Lower lobe of right lung (tissue), 2 donors: ENCODE measurements around the gene NRP2. TPM values are rescaled to one million over a fixed set of nuclear protein-coding genes. Genes with fewer than 3 reads are reported as not detected.

Experiments used
- ATAC-seq, 2 donors: fragments of 200-7000 bp; cut with Tn5 transposase; one replicate each; pipeline ENCODE4 v1.9.1; 2020 to 2022; ENCODE audit warnings: mild to moderate bottlenecking in 2 of 2, moderate library complexity in 2 of 2
- DNase-seq: peaks from one replicate; pipeline ENCODE4 v3.0.0-alpha.2; 2020
- H3K27ac ChIP-seq: fragments of 200-600 bp; one replicate; pipeline ENCODE4 v1.8.0; 2022
- H3K27me3 ChIP-seq: fragments of 200-600 bp; one replicate; pipeline ENCODE4 v1.8.0; 2022; ENCODE audit warnings: low read depth
- H3K36me3 ChIP-seq: fragments of 200-600 bp; one replicate; pipeline ENCODE4 v1.8.0; 2022; ENCODE audit warnings: mild to moderate bottlenecking
- H3K4me1 ChIP-seq: fragments of 200-600 bp; one replicate; pipeline ENCODE4 v1.8.0; 2022
- H3K4me3 ChIP-seq: fragments of 200-600 bp; one replicate; pipeline ENCODE4 v1.8.0; 2022; ENCODE audit warnings: mild to moderate bottlenecking
- H3K9me3 ChIP-seq: fragments of 200-600 bp; one replicate; pipeline ENCODE4 v1.8.0; 2022
- CTCF ChIP-seq: fragments of 200-600 bp; IDR thresholded peaks from one replicate; pipeline ENCODE4 v1.8.0; 2022; ENCODE audit warnings: antibody characterized with exemption, mild to moderate bottlenecking
- intact Hi-C: fragments of 100-400 bp; cut with DNase I; formaldehyde crosslinking; loops from one replicate; pipeline ENCODE4 v1.11.0; 2022
- total RNA-seq: library from RNA; stranded (reverse); fragmentation: NEBNext Ultra II Directional; extraction: Animal tissue kit (Norgen Biotek cat#: 25700); gene quantifications from one replicate; pipeline ENCODE4 v1.2.1, GENCODE V29; 2021
- donor health status: DM: no; HTN: yes; CAD: no; lungs with severe emphysema.

The NRP2 gene
- total RNA-seq, 1 donor from 2014 or later, result 67.5 TPM

GRCh38 chr2:205768341-205768740 is 86.0 kb downstream of the NRP2 start:
- H3K4me3 ChIP-seq, result no peak overlapping the region
- no peaks in the 10 kb centered on the region for H3K27me3 ChIP-seq
- intact Hi-C loops, result no loop called here
- peaks cover 13% of the 10 kb centered on the region for H3K36me3 ChIP-seq
- no peak overlapping the region for H3K27ac ChIP-seq
- H3K9me3 ChIP-seq, result no peaks in the 10 kb centered on the region
- ATAC-seq (peak in 1 of 2 donors; percentile 39), DNase-seq (no peak)
- no peak for TF ChIP-seq CTCF
- H3K4me1 ChIP-seq, result peaks cover 53% of the 10 kb centered on the region

- intact Hi-C loops, result no loop called here
- H3K36me3 ChIP-seq, result peaks cover 13% of the 10 kb centered on the region
- no peak overlapping the region for H3K27ac ChIP-seq
- ATAC-seq (no peak), DNase-seq (no peak)
- no peak overlapping the region for H3K4me3 ChIP-seq
- TF ChIP-seq CTCF, result no peak
- H3K27me3 ChIP-seq, result no peaks in the 10 kb centered on the region
- peaks cover 47% of the 10 kb centered on the region for H3K4me1 ChIP-seq
- H3K9me3 ChIP-seq, result no peaks in the 10 kb centered on the region
Measured at GRCh38 chr2:205768815-205769494, 86.7 kb downstream of the NRP2 start.

GRCh38 chr2:205769495-205769850 is 87.2 kb downstream of the NRP2 start:
- no peaks in the 10 kb centered on the region for H3K9me3 ChIP-seq
- intact Hi-C loops, result no loop called here
- no peak overlapping the region for H3K4me3 ChIP-seq
- DNase-seq (no peak), ATAC-seq (no peak)
- no peaks in the 10 kb centered on the region for H3K27me3 ChIP-seq
- TF ChIP-seq CTCF, result no peak
- H3K36me3 ChIP-seq, result peaks cover 13% of the 10 kb centered on the region
- H3K27ac ChIP-seq, result no peak overlapping the region
- H3K4me1 ChIP-seq, result peaks cover 42% of the 10 kb centered on the region

GRCh38 chr2:205769879-205770278 is 87.6 kb downstream of the NRP2 start:
- Histone ChIP-seq H3K4me1 (peaks cover 41% of the 10 kb centered on the region), H3K36me3 (peaks cover 13% of the 10 kb centered on the region), H3K27me3 (no peaks in the 10 kb centered on the region), H3K4me3 (no peak overlapping the region), H3K27ac (peak overlapping the region; percentile 34), H3K9me3 (no peaks in the 10 kb centered on the region)
- no peak for TF ChIP-seq CTCF
- intact Hi-C loops, result loop anchor here (10.0 kb wide), 1 partner anchor 115 kb away; no protein-coding TSS in a partner anchor
- no peak for DNase-seq
- no peak for ATAC-seq

GRCh38 chr2:205770577-205770976 is 88.3 kb downstream of the NRP2 start:
- ATAC-seq (peak in 1 of 2 donors; percentile 12), DNase-seq (no peak)
- Histone ChIP-seq H3K27ac (peak overlapping the region; percentile 40), H3K4me3 (no peak overlapping the region), H3K27me3 (no peaks in the 10 kb centered on the region), H3K36me3 (peaks cover 9% of the 10 kb centered on the region), H3K9me3 (no peaks in the 10 kb centered on the region), H3K4me1 (peaks cover 41% of the 10 kb centered on the region)
- intact Hi-C loops, result loop anchor here (10.0 kb wide), 1 partner anchor 114 kb away; no protein-coding TSS in a partner anchor
- no peak for TF ChIP-seq CTCF
